HG03469 (cell line): ENCODE data around the gene TTYH2.

ENCODE experiments used
- ATAC-seq: cut with Tn5 transposase; IDR thresholded peaks from one replicate; pipeline ENCODE4 v1.9.1; 2021; ENCODE audit warnings: mild to moderate bottlenecking, moderate library complexity, moderate number of reproducible peaks; ENCODE audit not compliant: unreplicated experiment

TTYH2 gene

GRCh38 chr17:74234486-74234885, 21.1 kb downstream of the TTYH2 start:
- ATAC-seq = no peak

GRCh38 chr17:74235040-74235581, 21.7 kb downstream of the TTYH2 start:
- no peak for ATAC-seq

GRCh38 chr17:74235911-74236371, 22.6 kb downstream of the TTYH2 start:
- ATAC-seq = no peak

GRCh38 chr17:74237321-74237720, 23.9 kb downstream of the TTYH2 start:
- ATAC-seq = no peak

GRCh38 chr17:74239172-74239571, 25.8 kb downstream of the TTYH2 start:
- ATAC-seq = no peak

GRCh38 chr17:74240618-74241205, 27.3 kb downstream of the TTYH2 start:
- no peak for ATAC-seq

- no peak for ATAC-seq
These were observed 28.1 kb downstream of the TTYH2 start for GRCh38 chr17:74241431-74241830.

- ATAC-seq = no peak
These were observed 28.5 kb downstream of the TTYH2 start for GRCh38 chr17:74241847-74242246.

- no peak for ATAC-seq
These were observed 29.8 kb downstream of the TTYH2 start for GRCh38 chr17:74243013-74243755.

GRCh38 chr17:74244128-74244527, 30.8 kb downstream of the TTYH2 start:
- no peak for ATAC-seq

- no peak for ATAC-seq
These were observed 31.2 kb downstream of the TTYH2 start for GRCh38 chr17:74244548-74244947.

- ATAC-seq = no peak
These were observed 31.9 kb downstream of the TTYH2 start for GRCh38 chr17:74245145-74245831.

GRCh38 chr17:74245871-74246270, 32.5 kb downstream of the TTYH2 start:
- ATAC-seq = no peak

- no peak for ATAC-seq
These were observed 36.4 kb downstream of the TTYH2 start for GRCh38 chr17:74249590-74250270.

- ATAC-seq = no peak
These were observed 37.1 kb downstream of the TTYH2 start for GRCh38 chr17:74250324-74250995.

- ATAC-seq = no peak
These were observed 37.7 kb downstream of the TTYH2 start for GRCh38 chr17:74251051-74251450.

GRCh38 chr17:74251569-74251968, 38.2 kb downstream of the TTYH2 start:
- no peak for ATAC-seq

- no peak for ATAC-seq
These were observed 38.8 kb downstream of the TTYH2 start for GRCh38 chr17:74252211-74252610.

GRCh38 chr17:74253036-74253435, 39.7 kb downstream of the TTYH2 start:
- no peak for ATAC-seq

- no peak for ATAC-seq
These were observed 43.9 kb downstream of the TTYH2 start for GRCh38 chr17:74257311-74257710.
